GM19397 (cell line): ENCODE results near the gene KLHL22.

Experiments used
- ATAC-seq: cut with Tn5 transposase; IDR thresholded peaks from one replicate; pipeline ENCODE4 v1.9.1; 2021; ENCODE audit warnings: mild to moderate bottlenecking, moderate library complexity; ENCODE audit not compliant: unreplicated experiment

The KLHL22 gene

DNA sequence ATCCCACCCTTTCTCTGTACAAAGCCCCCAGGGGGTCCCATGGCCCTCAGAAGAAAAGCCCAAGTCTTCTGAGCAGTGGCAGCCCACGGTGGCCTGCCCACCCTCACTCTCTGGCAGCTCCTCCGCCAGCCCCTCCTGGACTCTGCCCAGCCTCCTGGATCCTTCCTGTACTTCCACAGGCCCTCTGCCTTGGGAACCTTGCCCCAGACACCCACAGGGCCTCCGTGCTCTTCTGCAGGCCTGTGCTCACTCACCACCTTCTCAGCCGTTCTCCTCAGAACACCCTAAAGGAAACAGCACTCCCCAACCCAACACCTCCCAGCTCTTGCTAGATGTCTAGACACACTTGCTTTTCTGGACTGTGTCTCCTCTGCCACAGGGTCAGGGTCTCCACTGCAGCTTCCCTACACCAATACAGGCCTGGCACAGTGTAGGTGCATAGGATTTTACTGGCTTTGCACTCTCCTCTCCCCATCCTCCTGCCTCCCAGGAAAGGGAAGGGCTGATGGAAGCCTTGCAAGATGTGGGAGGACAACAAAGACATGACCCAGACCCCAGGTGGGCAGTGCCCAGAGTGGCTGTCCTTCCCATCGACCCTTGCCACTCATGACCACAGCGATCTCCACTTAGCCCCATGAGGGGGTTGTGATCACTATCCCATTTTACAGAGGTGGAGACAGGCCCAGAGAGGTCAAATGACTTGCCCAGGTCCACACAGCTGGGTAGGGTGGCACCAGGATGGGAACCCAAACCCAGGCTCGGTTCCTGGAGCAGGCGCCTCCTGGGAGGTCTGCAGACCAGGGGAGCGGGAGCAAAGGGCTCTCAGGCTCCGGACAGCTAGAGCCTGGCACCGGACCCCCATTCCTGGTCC lies 59.9 kb downstream of the KLHL22 start:
- no peak for ATAC-seq

DNA sequence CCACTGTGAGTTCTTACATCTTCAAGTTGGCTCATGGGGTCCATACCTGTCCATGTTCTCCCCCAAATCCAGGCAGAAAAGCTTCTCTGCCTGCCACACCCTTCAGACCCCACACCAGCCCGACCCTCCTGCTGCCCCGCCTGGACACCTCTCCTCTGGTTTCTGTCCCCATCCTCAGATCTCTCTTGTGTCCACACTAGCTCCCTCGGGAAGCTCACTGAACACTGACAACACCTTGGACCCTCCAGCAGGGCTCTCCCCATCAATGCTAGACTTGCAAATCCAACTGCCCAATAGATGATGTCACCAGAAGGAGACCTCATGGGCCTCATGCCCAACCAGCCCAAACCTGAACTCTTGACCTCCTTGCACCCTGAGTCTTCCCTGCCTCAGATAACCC lies 60.8 kb downstream of the KLHL22 start:
- no peak for ATAC-seq

DNA sequence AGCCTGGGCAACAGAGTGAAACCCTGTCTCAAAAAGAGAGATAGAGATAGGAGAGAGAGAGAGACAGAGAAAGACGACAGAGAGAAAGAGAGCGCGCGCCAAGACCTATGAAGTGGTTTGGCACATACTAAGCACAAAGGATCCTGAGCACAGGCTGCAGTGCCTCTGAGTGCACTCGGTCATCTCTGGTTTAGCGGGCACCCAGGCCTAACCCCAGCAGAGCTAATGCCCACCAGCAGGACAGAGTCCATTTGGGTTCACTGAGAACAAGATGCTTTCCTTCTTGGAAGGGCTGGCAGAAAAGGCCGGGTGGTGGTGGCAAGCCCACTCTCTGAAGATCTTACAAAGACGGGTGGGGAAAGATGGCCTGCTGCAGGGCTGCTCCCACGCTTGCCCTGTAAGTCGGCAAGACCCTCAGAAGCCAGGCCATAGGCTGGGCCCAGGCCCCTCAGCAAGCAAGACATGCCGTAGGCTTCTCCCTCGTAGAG lies 61.3 kb downstream of the KLHL22 start:
- no peak for ATAC-seq

DNA sequence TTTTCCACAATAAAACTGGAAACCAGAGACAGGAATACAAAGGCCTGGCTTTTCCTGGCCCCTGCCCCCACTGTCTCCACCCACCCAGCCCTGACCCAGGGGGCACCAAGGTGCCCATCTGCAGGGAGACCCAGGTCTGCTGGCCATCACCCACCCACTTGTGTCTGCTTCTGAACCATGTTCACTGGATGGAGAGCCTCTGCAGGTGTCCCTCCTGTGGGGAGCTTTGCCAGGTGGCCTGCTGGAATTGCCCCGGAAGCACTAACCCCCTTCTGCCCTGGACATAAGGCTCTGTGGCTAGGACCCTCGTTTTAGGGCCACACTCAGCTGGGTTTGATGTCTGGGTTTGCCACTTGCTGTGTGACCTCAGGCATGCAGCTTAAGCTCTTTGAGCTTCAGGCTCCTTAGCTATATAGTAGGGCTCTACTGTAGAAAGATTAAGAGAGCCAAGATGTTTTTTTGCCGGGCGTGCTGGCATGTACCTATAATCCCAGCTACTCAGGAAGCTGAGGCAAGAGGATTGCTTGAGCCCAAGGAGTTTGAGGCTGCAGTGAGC lies 61.8 kb downstream of the KLHL22 start:
- ATAC-seq: no peak

DNA sequence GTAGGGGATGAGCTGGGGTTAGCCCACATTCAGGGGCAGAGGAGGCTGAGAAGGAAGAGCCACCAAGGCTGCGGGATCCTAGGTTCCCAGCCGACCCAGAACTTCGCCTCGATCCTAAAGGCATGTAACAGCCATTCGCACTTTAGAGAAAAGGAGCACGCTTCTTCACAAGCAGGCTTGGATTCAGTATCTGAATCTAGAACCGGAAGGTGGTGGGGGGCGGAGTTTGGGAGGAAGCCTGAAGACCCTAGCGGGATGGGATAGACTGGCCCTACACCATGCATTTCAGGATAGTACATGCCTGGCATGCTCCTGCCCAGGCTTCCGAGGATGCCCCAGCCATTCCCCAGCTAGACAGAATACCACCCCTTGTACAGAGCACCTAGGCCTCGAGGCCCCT lies 62.4 kb downstream of the KLHL22 start:
- ATAC-seq: no peak

DNA sequence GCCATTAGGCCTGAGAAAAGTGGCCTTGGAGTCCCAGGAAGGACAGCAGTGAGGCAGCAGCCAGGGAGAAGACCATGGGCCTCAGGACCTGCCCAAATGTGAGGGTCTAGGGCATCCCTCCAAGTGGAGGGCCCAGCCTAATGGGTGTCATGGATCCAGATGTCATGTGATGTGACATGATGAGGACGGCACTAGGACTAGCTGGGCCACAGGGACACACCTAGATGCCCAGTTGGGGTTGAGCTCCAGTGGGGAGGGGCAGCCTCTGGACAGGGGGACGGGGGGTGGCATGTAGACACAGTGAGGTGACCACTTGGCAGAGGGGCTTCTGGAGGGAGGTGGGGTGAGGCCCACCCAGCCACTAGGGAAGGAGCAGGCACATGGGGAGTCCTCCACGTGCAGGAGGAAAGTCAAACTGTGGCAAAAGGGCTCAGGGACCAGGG lies 63.3 kb downstream of the KLHL22 start:
- ATAC-seq: no peak

DNA sequence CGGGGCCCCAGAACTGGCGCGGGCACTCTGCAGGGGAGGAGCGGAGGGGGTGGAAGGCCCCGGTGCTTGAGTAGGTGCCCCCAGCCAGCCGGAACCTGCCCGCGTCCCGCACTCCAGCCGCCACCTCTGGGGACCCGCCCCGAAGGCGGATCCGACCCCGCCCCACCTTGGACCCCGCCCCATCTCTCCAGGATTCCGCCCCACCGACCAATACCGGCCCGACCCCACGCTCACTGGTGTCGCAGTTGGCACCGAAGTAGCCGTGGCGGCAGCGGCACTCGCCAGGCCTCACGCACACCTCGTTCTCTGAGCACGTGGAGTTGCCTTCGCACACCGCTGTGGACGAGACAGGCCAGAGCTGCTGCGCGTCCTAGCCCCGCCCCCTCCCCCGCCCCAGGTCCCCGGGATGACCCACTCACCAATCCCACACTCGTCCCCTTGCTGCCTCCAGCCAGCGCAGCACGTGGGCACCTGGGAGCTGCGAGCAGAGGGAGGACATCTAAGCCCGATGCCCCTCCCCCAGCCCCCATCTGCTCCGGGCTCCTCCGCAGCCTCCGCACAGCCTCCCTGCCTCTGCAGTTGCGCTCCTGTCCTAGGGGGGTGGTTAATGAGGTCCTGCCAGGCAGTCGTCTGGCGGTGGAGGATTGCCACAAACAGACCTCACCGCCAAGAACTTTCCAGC lies 63.9 kb downstream of the KLHL22 start:
- ATAC-seq: no peak

DNA sequence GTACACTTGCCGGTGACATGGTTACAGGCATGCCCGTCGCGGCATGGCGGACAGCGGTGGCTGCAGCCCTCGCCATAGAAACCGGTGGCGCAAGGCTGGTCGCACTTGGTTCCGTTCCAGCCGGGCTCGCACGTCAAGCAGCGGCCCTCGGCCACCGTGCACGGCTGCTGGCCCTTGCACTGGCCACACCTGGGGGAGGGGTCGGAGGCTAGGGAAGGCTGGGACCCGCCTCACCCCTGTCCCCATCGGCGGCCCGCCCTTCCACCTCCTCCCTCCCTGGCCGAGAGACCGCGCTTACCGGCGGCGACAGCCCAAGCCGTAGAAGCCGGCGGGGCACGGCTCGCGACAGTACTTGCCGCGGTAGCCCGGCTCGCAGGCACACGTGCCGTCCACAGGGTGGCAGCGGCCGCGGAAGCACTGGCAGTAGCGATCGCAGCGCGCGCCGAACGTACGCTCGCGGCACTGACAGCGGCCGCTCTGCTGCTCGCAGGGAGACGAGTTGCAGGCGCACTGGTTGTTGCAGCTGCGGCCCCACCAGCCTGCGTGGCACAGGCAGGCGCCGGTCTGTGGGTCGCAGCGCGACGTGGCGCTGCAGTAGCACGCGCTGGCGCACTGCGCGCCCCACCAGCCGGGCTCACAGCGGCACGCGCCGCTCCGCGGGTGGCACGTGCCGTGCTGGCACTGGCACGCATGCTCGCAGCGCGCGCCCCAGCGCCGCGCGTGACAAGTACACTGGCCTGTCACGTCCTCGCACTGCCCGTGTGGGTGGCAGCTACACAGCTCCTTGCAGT lies 64.7 kb downstream of the KLHL22 start:
- ATAC-seq: no peak

DNA sequence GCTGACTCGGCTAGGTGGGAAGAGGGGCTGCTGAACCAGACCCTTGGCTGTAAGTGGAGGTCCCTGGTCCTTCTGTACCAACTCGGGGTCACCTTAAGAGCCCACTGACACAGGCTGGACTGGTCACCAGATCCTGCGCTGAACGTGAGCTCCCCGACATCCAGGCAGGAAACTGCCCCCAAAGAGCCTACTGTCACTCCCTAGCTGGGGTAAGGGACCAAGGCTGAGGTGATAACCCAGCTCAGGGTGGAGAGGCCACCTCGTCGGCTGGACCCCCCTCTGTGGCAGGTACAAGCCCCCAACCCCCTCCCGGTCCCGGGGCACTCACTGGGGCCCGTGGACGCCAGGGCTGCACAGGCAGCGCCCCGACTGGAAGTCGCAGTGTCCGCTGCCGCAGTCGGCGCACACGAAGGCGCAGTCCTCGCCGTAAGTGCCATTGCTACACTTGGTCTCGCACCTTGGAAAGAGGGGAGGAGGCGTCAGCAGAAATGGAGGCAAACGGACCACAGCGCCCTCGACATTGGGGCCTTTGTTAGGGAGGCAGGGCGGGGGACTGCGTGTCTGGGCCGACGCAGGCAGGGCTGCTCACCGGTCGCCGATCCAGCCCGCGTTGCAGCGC lies 65.4 kb downstream of the KLHL22 start:
- no peak for ATAC-seq

DNA sequence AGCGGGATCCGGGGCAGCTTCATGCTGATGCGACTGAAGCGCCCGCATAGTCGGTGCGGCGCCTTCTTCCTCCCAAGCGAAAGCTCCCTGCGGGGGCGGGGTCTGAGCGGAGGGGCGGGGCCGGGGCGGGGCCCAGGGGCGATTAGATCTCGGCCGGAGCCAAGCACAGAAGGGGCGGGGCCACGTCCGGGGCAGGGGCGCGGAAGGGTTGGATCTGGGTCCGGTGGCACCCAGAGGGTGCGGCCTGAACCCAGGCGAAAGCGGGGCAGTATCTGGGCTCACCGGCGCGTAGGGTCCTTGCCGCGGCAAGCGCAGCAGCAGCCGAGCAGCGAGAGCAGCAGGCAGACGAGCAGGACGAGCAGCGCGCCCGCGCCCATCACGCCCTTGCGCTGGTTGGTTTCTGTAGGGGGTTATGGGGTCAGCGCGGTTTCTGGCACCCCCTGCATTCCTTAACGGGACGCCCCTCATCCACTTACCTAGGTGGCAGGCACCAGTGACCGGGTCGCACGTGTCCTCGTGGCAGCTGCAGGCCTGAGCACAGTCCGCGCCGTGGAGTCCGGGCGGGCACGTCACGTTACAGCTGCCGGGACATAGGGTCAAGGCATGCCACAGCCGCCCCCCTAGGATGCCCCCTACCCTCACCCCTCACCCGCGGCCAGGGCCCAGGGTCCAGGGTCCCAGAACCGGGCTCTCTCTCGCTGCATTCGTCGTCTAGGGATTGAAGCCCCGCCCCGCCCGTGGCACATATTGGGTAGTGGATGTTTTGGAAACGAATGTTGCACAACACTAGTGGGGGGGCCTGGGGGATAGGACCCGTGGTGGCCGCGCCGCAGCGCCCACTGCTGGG lies 66.1 kb downstream of the KLHL22 start:
- ATAC-seq: no peak

DNA sequence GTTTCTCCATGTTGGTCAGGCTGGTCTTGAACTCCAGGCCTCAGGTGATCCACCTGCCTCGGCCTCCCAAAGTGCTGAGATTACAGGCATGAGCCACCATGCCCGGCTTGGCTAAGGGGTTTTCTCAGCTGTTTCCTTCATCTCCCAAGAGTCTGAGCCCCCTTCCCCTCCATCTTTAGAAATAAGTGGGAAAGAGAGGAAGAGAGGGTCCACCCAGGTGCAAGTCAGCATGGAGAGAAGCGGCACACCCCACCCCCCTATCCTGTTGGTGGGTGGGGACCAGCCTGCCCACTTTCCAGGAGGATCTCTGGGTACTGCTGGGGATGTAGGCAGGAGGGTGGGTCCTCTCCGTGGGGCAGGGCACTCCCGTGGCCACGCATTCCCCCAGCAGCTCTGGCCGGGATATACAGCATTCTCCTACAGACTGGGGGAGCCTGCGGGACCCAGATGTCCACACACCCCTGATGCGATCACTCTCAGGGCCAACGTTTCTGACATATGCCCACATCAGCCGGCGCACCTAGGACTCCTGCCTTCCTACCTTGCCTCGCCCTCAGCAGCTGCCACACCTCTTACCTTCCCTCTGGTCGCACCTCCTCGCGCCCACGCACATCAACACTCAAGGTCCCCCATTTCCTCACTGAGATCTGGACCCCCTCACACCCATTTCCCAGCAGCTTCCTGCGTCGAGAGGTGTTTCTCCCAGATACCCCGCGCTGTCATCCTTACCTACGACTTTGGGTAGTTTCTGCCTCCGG lies 66.9 kb downstream of the KLHL22 start:
- ATAC-seq: no peak

DNA sequence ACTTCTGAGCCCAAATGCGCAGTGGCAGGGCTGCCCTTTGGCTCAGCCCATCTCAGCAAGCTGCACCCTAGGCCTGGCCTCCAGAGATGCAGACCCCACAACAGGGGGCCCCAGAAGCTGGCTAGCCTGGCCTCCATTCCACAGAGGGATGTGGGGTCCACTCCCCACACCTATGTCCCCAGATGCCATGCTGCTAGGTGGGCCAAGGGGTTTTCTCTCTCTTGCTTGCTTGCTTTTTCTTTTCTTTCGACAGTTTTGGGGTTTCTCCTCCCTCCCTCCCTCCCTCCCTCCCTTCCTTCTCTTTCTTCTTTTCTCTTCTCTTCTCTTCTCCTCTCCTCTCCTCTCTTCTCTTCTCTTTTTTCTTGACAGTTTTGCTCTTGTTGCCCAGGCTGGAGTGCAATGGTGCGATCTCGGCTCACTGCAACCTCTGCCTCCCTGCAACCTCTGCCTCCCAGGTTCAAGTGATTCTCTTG lies 67.6 kb downstream of the KLHL22 start:
- ATAC-seq: no peak

DNA sequence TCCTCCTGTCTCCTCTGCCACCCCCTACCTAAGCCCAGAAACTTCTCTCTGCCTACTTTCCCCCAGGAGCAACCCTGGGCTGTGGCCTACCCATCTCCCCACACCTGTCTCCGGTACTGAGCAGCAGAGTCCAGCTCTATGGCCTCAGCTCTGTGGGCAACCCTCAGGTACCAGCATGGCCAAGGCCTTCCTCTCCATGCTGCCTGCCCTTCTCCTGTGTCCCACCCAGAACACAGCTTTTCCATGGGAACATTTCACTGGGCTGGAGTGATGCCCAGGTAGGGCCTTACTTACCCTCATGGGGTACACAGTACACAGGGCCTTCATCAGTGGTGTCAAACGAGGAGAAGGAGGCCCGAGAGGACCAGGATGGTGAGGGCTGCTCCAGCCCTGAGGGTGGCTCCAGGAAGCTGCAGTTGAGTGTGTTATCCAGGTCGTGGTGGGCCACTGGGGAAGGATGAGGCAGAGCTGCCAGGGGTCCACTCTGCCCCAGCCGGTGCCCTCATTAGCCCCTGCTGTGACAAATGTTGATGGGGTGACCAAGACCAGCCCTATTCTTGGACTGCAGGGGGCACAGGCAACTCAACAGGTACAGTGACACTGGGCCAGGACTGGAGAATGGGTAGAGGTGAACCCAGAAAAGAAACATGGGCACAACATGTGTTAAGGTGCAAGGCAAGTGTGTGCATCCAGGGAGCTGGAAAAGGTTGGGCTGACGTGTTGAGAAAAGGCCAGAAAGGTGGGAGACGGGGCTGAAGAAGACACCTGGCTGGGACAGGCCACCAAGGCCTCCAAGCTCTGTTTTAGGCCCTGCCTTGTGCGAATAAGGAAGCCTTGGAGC lies 68.3 kb downstream of the KLHL22 start:
- ATAC-seq: no peak

DNA sequence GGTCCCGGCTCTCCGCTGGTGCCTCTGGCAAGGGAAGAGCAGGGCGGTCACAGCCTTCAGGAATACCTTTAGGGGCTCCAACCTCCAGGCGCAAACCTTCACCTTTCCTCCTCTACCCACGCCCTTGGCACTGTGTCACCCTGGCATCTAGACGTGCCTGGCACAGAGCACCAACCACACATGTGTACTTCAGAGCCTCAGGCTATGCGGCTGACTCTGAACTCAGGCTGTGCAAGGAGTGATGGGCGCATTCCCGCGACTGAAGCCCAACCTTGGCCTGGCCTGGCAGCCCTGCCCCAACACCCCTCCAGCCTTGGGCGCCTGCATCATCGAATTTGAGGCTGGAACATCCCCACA lies 69.4 kb downstream of the KLHL22 start:
- ATAC-seq: no peak

DNA sequence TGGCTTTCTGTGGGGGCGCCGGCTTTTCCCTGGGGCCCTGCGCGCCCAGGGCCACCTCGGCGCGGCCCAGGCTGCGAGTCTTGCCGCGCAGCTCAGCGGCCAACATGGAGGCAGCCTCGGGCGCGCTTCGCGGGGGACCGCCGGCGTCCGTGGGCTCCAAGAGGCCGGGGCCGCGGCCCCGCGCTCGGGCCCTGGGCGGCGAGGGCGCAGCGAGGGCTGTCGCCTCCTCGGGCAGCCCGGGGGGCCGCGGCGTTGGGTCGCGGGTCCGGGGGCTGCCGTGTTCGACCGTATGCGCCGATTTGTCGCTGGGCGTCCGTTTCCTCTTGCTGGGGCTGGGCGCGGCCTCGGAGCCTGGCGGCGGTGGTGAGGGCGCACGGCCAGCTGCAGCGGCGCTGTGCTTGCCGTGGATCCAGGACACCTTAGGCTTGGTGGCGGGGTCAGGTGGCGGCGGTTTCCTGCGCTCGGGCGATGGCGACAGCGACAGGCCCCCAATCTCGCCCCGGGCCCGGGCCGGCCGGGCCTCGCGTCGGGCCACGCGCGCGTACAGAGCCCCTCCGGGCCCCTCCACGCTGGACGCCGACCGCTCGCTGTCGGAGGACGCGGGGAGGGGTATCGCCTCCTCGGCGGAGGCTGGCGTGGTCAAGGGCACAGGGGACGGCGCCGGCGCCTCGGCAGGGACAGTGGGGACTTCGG lies 69.9 kb downstream of the KLHL22 start:
- ATAC-seq: no peak

DNA sequence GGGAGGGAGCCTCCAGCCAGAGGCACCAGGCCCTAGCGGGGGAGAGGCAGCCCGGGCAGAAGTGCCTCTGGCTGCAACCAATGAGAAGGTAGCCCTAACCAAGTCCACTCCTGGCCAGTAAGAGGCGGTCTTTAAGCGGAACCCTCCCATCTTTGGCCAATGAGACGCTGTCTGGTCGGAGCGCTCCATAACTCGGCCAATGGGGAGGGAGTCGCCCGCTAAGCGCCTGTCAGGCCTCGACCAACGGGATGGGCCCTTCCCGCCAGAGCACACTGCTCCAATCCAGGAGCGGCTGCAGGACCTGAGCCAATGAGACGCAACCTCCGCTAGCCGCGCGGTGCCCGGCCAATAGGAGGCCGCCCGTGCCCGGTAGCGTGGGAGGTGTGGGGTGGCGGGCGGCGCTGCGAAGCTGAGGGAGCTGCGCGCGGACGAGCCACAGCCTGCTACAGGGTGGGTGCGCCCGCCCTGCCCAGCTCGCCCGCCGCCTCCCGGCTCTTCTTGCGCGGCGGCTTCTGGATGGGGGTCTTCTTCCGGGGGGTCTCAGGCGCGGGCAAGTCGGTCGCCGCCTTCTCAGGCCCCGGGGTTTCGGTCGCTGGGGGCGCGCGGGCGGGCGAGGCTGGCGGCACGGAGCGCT lies 70.5 kb downstream of the KLHL22 start:
- no peak for ATAC-seq

DNA sequence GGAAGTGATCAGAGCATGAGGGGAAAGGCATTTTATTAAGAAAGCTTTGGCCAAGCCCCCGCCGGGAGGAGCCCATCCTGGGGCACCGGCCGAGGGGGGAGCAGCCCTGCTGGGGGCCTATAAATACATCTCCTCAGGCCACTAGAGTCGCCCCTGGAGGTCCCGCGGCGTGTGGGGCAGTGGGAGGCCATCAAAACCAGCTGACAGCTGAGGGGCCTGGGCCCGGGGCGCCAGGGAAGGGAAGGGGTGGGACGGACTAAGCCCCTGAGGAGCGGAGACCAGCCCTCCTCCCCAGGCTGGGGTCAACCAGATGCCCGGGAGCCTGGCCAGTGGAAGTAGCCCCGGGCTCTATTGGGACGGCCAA lies 71.0 kb downstream of the KLHL22 start:
- ATAC-seq: no peak
